Skeletal muscle satellite cell (primary cell): ENCODE data around the gene TM4SF20.

ENCODE experiments used
- H3K27me3 ChIP-seq: 2 replicates; pipeline ENCODE4 v1.7.0; 2013; ENCODE audit warnings: low read length; ENCODE audit not compliant: control insufficient read depth, insufficient read depth
- H3K36me3 ChIP-seq: 2 replicates; pipeline ENCODE4 v1.7.0; 2013; ENCODE audit warnings: mild to moderate bottlenecking, control low read depth, low read length; ENCODE audit not compliant: insufficient read depth
- H3K4me1 ChIP-seq: 2 replicates; pipeline ENCODE4 v1.7.0; 2013; ENCODE audit warnings: low read length; ENCODE audit not compliant: control insufficient read depth, insufficient read depth
- H3K4me2 ChIP-seq: 2 replicates; pipeline ENCODE4 v1.7.0; 2013; ENCODE audit warnings: mild to moderate bottlenecking, low read length
- H3K4me3 ChIP-seq: 2 replicates; pipeline ENCODE4 v1.7.0; 2013; ENCODE audit warnings: low read length
- H3K9ac ChIP-seq: 2 replicates; pipeline ENCODE4 v1.7.0; 2013; ENCODE audit warnings: mild to moderate bottlenecking, low read depth, low read length, moderate library complexity
- H3K9me3 ChIP-seq: replicated peaks from 2 replicates; pipeline ENCODE4 v1.7.0; 2013; ENCODE audit warnings: mild to moderate bottlenecking, control low read depth, low read length

TM4SF20 gene

GRCh38 chr2:227363756-227364155, 15.3 kb downstream of the TM4SF20 start:
- Histone ChIP-seq H3K4me1 (peaks cover 21% of the 10 kb centered on the region), H3K9ac (no peak overlapping the region), H3K4me3 (no peak overlapping the region), H3K9me3 (no peaks in the 10 kb centered on the region), H3K27me3 (no peaks in the 10 kb centered on the region), H3K4me2 (no peak overlapping the region), H3K36me3 (peaks cover 22% of the 10 kb centered on the region)

- H3K27me3 ChIP-seq = no peaks in the 10 kb centered on the region
- H3K36me3 ChIP-seq = peaks cover 38% of the 10 kb centered on the region
- H3K4me2 ChIP-seq = no peak overlapping the region
- H3K4me3 ChIP-seq = no peak overlapping the region
- H3K9ac ChIP-seq = no peak overlapping the region
- H3K4me1 ChIP-seq = no peaks in the 10 kb centered on the region
- no peaks in the 10 kb centered on the region for H3K9me3 ChIP-seq
Observed at GRCh38 chr2:227360351-227360750, 18.8 kb downstream of the TM4SF20 start.

- Histone ChIP-seq H3K27me3 (no peaks in the 10 kb centered on the region), H3K4me1 (no peaks in the 10 kb centered on the region), H3K4me2 (no peak overlapping the region), H3K9me3 (no peaks in the 10 kb centered on the region), H3K9ac (no peak overlapping the region), H3K36me3 (peaks cover 31% of the 10 kb centered on the region), H3K4me3 (no peak overlapping the region)
Observed at GRCh38 chr2:227351639-227352038, 27.5 kb downstream of the TM4SF20 start.

- Histone ChIP-seq H3K36me3 (peaks cover 22% of the 10 kb centered on the region), H3K9me3 (no peaks in the 10 kb centered on the region)
Observed at GRCh38 chr2:227349989-227350612, 29.0 kb downstream of the TM4SF20 start.

GRCh38 chr2:227348324-227348723, 30.8 kb downstream of the TM4SF20 start:
- Histone ChIP-seq H3K27me3 (no peaks in the 10 kb centered on the region), H3K4me2 (no peak overlapping the region), H3K36me3 (peaks cover 22% of the 10 kb centered on the region), H3K4me1 (no peaks in the 10 kb centered on the region), H3K9ac (no peak overlapping the region), H3K4me3 (no peak overlapping the region), H3K9me3 (no peaks in the 10 kb centered on the region)

More at GRCh38 chr2:227349989-227350612, 29.0 kb downstream of the TM4SF20 start:
- H3K4me3 ChIP-seq = no peak overlapping the region
- no peak overlapping the region for H3K9ac ChIP-seq
- no peak overlapping the region for H3K4me2 ChIP-seq
- H3K27me3 ChIP-seq = no peaks in the 10 kb centered on the region
- H3K4me1 ChIP-seq = no peaks in the 10 kb centered on the region

GRCh38 chr2:227347117-227347516, 32.0 kb downstream of the TM4SF20 start:
- Histone ChIP-seq H3K4me1 (no peaks in the 10 kb centered on the region), H3K9me3 (no peaks in the 10 kb centered on the region)

GRCh38 chr2:227344231-227344630, 34.9 kb downstream of the TM4SF20 start:
- Histone ChIP-seq H3K27me3 (no peaks in the 10 kb centered on the region), H3K36me3 (peaks cover 28% of the 10 kb centered on the region), H3K9me3 (no peaks in the 10 kb centered on the region), H3K4me1 (no peaks in the 10 kb centered on the region), H3K4me2 (no peak overlapping the region), H3K9ac (no peak overlapping the region), H3K4me3 (no peak overlapping the region)

More at GRCh38 chr2:227347117-227347516, 32.0 kb downstream of the TM4SF20 start:
- Histone ChIP-seq H3K27me3 (no peaks in the 10 kb centered on the region), H3K4me2 (no peak overlapping the region), H3K9ac (no peak overlapping the region), H3K36me3 (peaks cover 27% of the 10 kb centered on the region), H3K4me3 (no peak overlapping the region)

GRCh38 chr2:227341553-227341952, 37.6 kb downstream of the TM4SF20 start:
- Histone ChIP-seq H3K36me3 (peaks cover 11% of the 10 kb centered on the region), H3K9me3 (no peaks in the 10 kb centered on the region), H3K4me1 (no peaks in the 10 kb centered on the region), H3K27me3 (no peaks in the 10 kb centered on the region), H3K9ac (no peak overlapping the region), H3K4me2 (no peak overlapping the region), H3K4me3 (no peak overlapping the region)

- Histone ChIP-seq H3K4me2 (no peak overlapping the region), H3K27me3 (no peaks in the 10 kb centered on the region), H3K4me3 (no peak overlapping the region), H3K36me3 (peaks cover 25% of the 10 kb centered on the region), H3K4me1 (no peaks in the 10 kb centered on the region), H3K9ac (no peak overlapping the region), H3K9me3 (no peaks in the 10 kb centered on the region)
Observed at GRCh38 chr2:227340106-227340505, 39.0 kb downstream of the TM4SF20 start.

GRCh38 chr2:227339098-227339599, 40.0 kb downstream of the TM4SF20 start:
- Histone ChIP-seq H3K9me3 (no peaks in the 10 kb centered on the region), H3K27me3 (no peaks in the 10 kb centered on the region), H3K9ac (no peak overlapping the region), H3K4me2 (no peak overlapping the region), H3K36me3 (peaks cover 35% of the 10 kb centered on the region), H3K4me1 (no peaks in the 10 kb centered on the region), H3K4me3 (no peak overlapping the region)

GRCh38 chr2:227337442-227337841, 41.7 kb downstream of the TM4SF20 start:
- Histone ChIP-seq H3K4me2 (no peak overlapping the region), H3K27me3 (no peaks in the 10 kb centered on the region), H3K4me1 (no peaks in the 10 kb centered on the region), H3K9ac (no peak overlapping the region), H3K4me3 (no peak overlapping the region), H3K36me3 (peaks cover 44% of the 10 kb centered on the region), H3K9me3 (no peaks in the 10 kb centered on the region)

- Histone ChIP-seq H3K9ac (no peak overlapping the region), H3K4me1 (no peaks in the 10 kb centered on the region), H3K9me3 (no peaks in the 10 kb centered on the region), H3K36me3 (peaks cover 52% of the 10 kb centered on the region), H3K4me3 (no peak overlapping the region), H3K4me2 (no peak overlapping the region), H3K27me3 (no peaks in the 10 kb centered on the region)
Observed at GRCh38 chr2:227335713-227336112, 43.4 kb downstream of the TM4SF20 start.
